ENCODE data around the gene ABCA2.

DNA sequence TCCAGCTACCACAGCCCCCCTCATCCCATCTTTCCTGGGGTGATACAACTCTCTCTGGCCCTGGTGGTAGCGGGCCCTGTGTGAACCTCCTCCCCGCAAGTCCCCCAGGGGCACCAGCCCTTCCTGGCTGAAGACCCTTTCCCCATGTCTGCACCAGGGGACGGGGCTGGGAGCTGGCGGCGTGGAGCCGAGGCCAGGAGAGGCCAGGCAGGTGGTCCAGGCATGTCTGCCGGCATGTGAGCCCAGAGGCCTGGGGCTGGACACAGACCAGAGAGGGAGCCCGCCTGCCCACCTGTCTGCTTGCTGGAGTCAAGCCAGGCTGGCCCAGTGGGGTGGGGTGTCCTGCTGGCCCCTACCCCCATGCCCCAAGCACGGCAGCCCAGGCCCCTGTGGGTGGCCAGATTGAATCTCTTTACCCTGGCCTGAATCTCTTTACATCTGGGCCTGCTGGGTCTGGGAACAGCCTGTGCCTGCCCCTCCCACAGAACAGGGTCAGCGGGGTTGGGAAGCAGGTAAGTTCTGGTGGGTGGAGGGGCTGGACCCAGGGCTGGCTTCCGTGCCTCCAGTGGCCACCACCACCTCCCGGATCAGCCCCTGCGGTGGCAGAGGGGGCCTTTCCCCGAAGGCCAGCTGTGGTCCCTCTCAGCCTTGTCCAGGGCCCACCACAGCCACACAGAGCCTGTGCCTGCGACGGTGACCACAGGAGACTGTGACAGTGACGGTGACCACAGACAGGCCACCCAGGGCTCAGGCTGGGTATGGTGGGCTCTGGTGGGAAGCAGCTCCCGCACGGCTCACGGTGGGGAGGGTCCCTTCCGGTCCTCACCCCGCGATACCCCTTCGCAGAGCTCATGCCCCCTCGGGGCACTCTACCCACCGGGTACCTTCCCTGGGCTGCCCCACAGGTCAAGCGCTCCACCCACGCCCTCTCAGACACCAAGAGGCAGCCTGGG lies 68.9 kb downstream of the ABCA2 start:
- TF ChIP-seq, protein P1, sequence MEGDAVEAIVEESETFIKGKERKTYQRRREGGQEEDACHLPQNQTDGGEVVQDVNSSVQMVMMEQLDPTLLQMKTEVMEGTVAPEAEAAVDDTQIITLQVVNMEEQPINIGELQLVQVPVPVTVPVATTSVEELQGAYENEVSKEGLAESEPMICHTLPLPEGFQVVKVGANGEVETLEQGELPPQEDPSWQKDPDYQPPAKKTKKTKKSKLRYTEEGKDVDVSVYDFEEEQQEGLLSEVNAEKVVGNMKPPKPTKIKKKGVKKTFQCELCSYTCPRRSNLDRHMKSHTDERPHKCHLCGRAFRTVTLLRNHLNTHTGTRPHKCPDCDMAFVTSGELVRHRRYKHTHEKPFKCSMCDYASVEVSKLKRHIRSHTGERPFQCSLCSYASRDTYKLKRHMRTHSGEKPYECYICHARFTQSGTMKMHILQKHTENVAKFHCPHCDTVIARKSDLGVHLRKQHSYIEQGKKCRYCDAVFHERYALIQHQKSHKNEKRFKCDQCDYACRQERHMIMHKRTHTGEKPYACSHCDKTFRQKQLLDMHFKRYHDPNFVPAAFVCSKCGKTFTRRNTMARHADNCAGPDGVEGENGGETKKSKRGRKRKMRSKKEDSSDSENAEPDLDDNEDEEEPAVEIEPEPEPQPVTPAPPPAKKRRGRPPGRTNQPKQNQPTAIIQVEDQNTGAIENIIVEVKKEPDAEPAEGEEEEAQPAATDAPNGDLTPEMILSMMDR (conservative IDR thresholded peaks at IDR 0.05) = no peak
- no peak for TF ChIP-seq ZFX (IDR thresholded peaks at IDR 0.05)

All from C4-2B (cell line).